Astrocyte (in vitro differentiated cells and primary cell): ENCODE results near the gene EXOG. TPM values are rescaled to one million over a fixed set of nuclear protein-coding genes. Genes with fewer than 3 reads are reported as not detected.

Source experiments
- DNase-seq: peaks from one replicate; pipeline ENCODE4 v3.0.0-alpha.2; 2010; ENCODE audit warnings: low read depth
- FAIRE-seq: peaks from 2 replicates; lab custom pipeline; 2011; peaks lifted over from hg19 to GRCh38; lab: Jason Lieb, UNC
- H2AFZ ChIP-seq: 2 replicates; pipeline ENCODE4 v1.6.0; 2012; ENCODE audit warnings: low read depth, low read length, inconsistent platforms
- H3K27ac ChIP-seq: 2 replicates; pipeline ENCODE4 v1.5.1; 2011; ENCODE audit warnings: low read depth, low read length, inconsistent platforms
- H3K27me3 ChIP-seq: 2 replicates; pipeline ENCODE4 v1.6.0; 2011; ENCODE audit warnings: low read length, inconsistent platforms; ENCODE audit not compliant: insufficient read depth
- H3K36me3 ChIP-seq: 2 replicates; pipeline ENCODE4 v1.5.1; 2011; ENCODE audit warnings: low read length, inconsistent platforms; ENCODE audit not compliant: insufficient read depth
- H3K4me1 ChIP-seq: 2 replicates; pipeline ENCODE4 v1.5.1; 2011; ENCODE audit warnings: low read length, inconsistent platforms; ENCODE audit not compliant: insufficient read depth
- H3K4me2 ChIP-seq: 2 replicates; pipeline ENCODE4 v1.6.0; 2012; ENCODE audit warnings: low read length, inconsistent platforms
- H3K4me3 ChIP-seq: 2 replicates; pipeline ENCODE4 v1.5.1; 2011; ENCODE audit warnings: low read depth, mild to moderate bottlenecking, low read length, inconsistent platforms; ENCODE audit not compliant: insufficient read depth
- H3K79me2 ChIP-seq: 2 replicates; pipeline ENCODE4 v1.6.0; 2012; ENCODE audit warnings: mild to moderate bottlenecking, low read length, inconsistent platforms; ENCODE audit not compliant: insufficient read depth
- H3K9ac ChIP-seq: 2 replicates; pipeline ENCODE4 v1.6.0; 2012; ENCODE audit warnings: mild to moderate bottlenecking, low read length, inconsistent platforms
- H3K9me3 ChIP-seq: 2 replicates; pipeline ENCODE4 v1.5.1; 2012; ENCODE audit warnings: low read depth, mild to moderate bottlenecking, low read length, inconsistent platforms; ENCODE audit not compliant: insufficient read depth
- H4K20me1 ChIP-seq: 2 replicates; pipeline ENCODE4 v1.6.0; 2012; ENCODE audit warnings: low read length, inconsistent platforms; ENCODE audit not compliant: insufficient read depth
- H3K27ac Mint-ChIP-seq: one replicate; pipeline ENCODE4 v1.8.0; 2021; ENCODE audit warnings: mild to moderate bottlenecking, mixed read lengths; ENCODE audit not compliant: unreplicated experiment
- H3K27me3 Mint-ChIP-seq: one replicate; pipeline ENCODE4 v1.8.0; 2021; ENCODE audit warnings: low read depth, mixed read lengths; ENCODE audit not compliant: unreplicated experiment
- H3K36me3 Mint-ChIP-seq: one replicate; pipeline ENCODE4 v1.8.0; 2021; ENCODE audit warnings: low read depth, mixed read lengths; ENCODE audit not compliant: unreplicated experiment
- H3K4me1 Mint-ChIP-seq: one replicate; pipeline ENCODE4 v1.8.0; 2021; ENCODE audit warnings: low read depth, mixed read lengths; ENCODE audit not compliant: unreplicated experiment
- H3K4me3 Mint-ChIP-seq: one replicate; pipeline ENCODE4 v1.8.0; 2021; ENCODE audit warnings: mild to moderate bottlenecking, moderate library complexity, mixed read lengths; ENCODE audit not compliant: unreplicated experiment
- H3K9me3 Mint-ChIP-seq: one replicate; pipeline ENCODE4 v1.8.0; 2021; ENCODE audit warnings: mild to moderate bottlenecking, mixed read lengths; ENCODE audit not compliant: unreplicated experiment
- CTCF ChIP-seq: IDR thresholded peaks from 2 replicates; pipeline ENCODE4 v1.5.1; 2011; ENCODE audit warnings: low read depth, mild to moderate bottlenecking, inconsistent platforms, low read length, moderate library complexity; ENCODE audit not compliant: insufficient read depth
- EZH2 ChIP-seq: IDR thresholded peaks from 2 replicates; pipeline ENCODE4 v1.6.1; 2012; ENCODE audit warnings: mild to moderate bottlenecking, low read length, inconsistent platforms; ENCODE audit not compliant: insufficient read depth
- total RNA-seq: library from RNA; stranded (reverse); gene quantifications from 2 replicates; pipeline ENCODE4 v1.2.1, GENCODE V29; 2021

EXOG gene
- total RNA-seq, 1 donor from 2014 or later = 11.5 TPM

GRCh38 chr3:38567498-38567897 lies 71.4 kb downstream of the EXOG start:
- Mint-ChIP-seq H3K4me3 (no peak overlapping the region), H3K4me1 (no peaks in the 10 kb centered on the region), H3K36me3 (no peaks in the 10 kb centered on the region), H3K27ac (no peak overlapping the region), H3K9me3 (no peaks in the 10 kb centered on the region), H3K27me3 (peaks cover 14% of the 10 kb centered on the region)
- no peak for FAIRE-seq
- Histone ChIP-seq H3K36me3 (no peaks in the 10 kb centered on the region), H3K9ac (no peak overlapping the region), H3K27ac (no peak overlapping the region), H3K27me3 (no peaks in the 10 kb centered on the region), H3K9me3 (no peaks in the 10 kb centered on the region), H3K4me2 (no peak overlapping the region), H2AFZ (no peak overlapping the region), H3K79me2 (no peaks in the 10 kb centered on the region), H3K4me3 (no peak overlapping the region), H4K20me1 (no peaks in the 10 kb centered on the region), H3K4me1 (no peaks in the 10 kb centered on the region)
- DNase-seq = no peak
- TF ChIP-seq CTCF (no peak), EZH2 (no peak)

GRCh38 chr3:38573111-38573510 lies 77.0 kb downstream of the EXOG start:
- Mint-ChIP-seq H3K4me1 (no peaks in the 10 kb centered on the region), H3K4me3 (no peak overlapping the region), H3K9me3 (peaks cover 2% of the 10 kb centered on the region), H3K27ac (no peak overlapping the region), H3K27me3 (peaks cover 9% of the 10 kb centered on the region), H3K36me3 (peaks cover 2% of the 10 kb centered on the region)
- no peaks in the 10 kb centered on the region for H3K79me2 ChIP-seq
- no peaks in the 10 kb centered on the region for H4K20me1 ChIP-seq
- H2AFZ ChIP-seq = no peak overlapping the region
- FAIRE-seq (no peak), DNase-seq (no peak)
- no peak overlapping the region for H3K9ac ChIP-seq
- no peaks in the 10 kb centered on the region for H3K27me3 ChIP-seq
- H3K27ac ChIP-seq = no peak overlapping the region
- TF ChIP-seq EZH2 (no peak), CTCF (no peak)
- peaks cover 4% of the 10 kb centered on the region for H3K9me3 ChIP-seq
- H3K4me2 ChIP-seq = no peak overlapping the region
- no peaks in the 10 kb centered on the region for H3K4me1 ChIP-seq
- H3K4me3 ChIP-seq = no peak overlapping the region
- H3K36me3 ChIP-seq = no peaks in the 10 kb centered on the region

- H3K4me3 ChIP-seq = no peak overlapping the region
- H3K4me1 Mint-ChIP-seq = no peaks in the 10 kb centered on the region
- peaks cover 2% of the 10 kb centered on the region for H3K9me3 Mint-ChIP-seq
- TF ChIP-seq CTCF (no peak), EZH2 (no peak)
- peaks cover 12% of the 10 kb centered on the region for H3K27me3 Mint-ChIP-seq
- H3K4me2 ChIP-seq = no peak overlapping the region
- no peaks in the 10 kb centered on the region for H3K79me2 ChIP-seq
- no peaks in the 10 kb centered on the region for H3K27me3 ChIP-seq
- H3K36me3 ChIP-seq = no peaks in the 10 kb centered on the region
- H3K9ac ChIP-seq = no peak overlapping the region
- DNase-seq = no peak
- no peak for FAIRE-seq
- H3K9me3 ChIP-seq = peaks cover 4% of the 10 kb centered on the region
- H3K4me1 ChIP-seq = no peaks in the 10 kb centered on the region
- no peak overlapping the region for H3K27ac Mint-ChIP-seq
- H3K4me3 Mint-ChIP-seq = no peak overlapping the region
- no peak overlapping the region for H2AFZ ChIP-seq
- no peak overlapping the region for H3K27ac ChIP-seq
- H3K36me3 Mint-ChIP-seq = peaks cover 2% of the 10 kb centered on the region
- H4K20me1 ChIP-seq = no peaks in the 10 kb centered on the region
Measured at GRCh38 chr3:38573556-38573955, 77.4 kb downstream of the EXOG start.
